ENCODE results near the gene PHOX2B.

DNA sequence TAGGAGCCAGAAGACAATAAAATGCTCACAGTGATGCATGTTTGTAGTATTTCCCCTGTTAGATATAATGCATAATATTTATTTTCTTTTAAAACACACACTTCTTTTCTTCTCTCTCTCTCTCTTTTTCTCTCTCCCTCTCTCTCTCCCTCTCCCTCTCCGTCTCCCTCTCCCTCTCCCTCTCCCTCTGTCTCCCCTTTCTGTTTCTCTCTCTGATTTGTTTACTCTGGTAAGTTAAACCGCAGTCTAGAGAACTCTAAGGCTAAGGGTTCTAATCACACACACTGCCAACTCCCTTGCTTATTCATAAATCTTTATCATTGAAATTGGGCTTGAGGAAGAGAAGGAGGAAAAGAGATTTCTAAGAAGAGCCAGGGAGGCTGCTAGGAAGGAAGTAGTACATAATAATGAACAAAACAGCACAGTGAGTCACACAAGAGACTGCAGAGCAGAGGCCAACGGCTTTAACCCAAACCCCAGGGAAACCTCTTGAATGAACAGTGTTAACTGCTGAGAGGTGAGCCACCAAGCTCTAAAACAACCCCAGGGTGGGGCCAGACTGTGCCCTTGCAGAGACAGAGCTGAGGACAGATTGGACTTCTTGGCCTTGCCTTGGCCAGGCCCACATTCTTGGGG is 9.1 kb upstream of the PHOX2B start:
- TF ChIP-seq, protein P1, sequence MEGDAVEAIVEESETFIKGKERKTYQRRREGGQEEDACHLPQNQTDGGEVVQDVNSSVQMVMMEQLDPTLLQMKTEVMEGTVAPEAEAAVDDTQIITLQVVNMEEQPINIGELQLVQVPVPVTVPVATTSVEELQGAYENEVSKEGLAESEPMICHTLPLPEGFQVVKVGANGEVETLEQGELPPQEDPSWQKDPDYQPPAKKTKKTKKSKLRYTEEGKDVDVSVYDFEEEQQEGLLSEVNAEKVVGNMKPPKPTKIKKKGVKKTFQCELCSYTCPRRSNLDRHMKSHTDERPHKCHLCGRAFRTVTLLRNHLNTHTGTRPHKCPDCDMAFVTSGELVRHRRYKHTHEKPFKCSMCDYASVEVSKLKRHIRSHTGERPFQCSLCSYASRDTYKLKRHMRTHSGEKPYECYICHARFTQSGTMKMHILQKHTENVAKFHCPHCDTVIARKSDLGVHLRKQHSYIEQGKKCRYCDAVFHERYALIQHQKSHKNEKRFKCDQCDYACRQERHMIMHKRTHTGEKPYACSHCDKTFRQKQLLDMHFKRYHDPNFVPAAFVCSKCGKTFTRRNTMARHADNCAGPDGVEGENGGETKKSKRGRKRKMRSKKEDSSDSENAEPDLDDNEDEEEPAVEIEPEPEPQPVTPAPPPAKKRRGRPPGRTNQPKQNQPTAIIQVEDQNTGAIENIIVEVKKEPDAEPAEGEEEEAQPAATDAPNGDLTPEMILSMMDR (IDR thresholded peaks at IDR 0.05; ENCODE audit: control extremely low read depth in 1 of 3, insufficient read depth in 1 of 3, low read depth in 1 of 3, low read length in 3 of 3): no peak
- TF ChIP-seq CHD1 (IDR thresholded peaks at IDR 0.05; ENCODE audit: low read depth, low read length): no peak
